GM19395 (cell line): ENCODE results near the gene PTRHD1.
A peak's percentile ranks its signal among the peaks of the same experiment; 100 is the strongest.

Experiments
- ATAC-seq: cut with Tn5 transposase; IDR thresholded peaks from one replicate; pipeline ENCODE4 v1.9.1; 2021; ENCODE audit warnings: mild to moderate bottlenecking, moderate library complexity; ENCODE audit not compliant: unreplicated experiment

PTRHD1 gene

GRCh38 chr2:24830786-24831185 is 37.6 kb upstream of the PTRHD1 start:
- ATAC-seq = no peak

GRCh38 chr2:24830351-24830750 is 37.2 kb upstream of the PTRHD1 start:
- ATAC-seq = no peak

DNA sequence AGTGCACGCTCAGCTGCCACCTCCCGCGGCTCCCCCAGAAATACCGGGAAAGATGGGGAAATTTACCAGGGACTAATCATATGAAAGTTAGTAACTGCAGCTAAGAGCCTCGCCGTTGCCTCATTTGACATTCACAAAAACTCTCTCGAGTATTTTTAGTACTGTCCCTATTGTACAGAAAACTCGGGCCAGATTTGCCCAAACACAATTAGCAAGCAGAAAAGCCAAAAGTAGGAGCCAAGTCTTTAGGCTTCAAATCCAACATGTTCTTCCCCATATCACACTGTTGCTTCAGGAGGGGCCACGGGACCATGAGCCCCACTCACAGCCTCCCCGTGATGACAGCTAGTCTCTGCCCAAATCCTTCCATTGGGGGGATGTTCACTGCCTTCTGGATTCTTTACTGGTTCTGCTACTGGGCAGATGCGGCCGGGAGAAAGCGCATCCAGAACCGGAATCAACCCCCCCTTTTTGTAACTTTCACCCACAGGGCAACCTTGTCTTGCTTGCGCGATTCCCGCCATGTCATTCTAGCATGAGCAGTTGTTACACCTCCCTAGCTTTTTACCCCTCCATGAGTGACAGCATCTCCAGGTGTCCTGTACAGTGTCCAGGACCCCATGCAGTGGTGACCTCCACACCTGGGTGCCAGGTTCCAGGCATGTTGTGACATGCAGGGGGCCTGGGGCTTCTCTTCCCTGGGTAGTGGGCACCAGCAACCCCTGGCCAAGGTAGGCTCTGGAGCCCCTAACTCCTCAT is 35.2 kb upstream of the PTRHD1 start:
- no peak for ATAC-seq

DNA sequence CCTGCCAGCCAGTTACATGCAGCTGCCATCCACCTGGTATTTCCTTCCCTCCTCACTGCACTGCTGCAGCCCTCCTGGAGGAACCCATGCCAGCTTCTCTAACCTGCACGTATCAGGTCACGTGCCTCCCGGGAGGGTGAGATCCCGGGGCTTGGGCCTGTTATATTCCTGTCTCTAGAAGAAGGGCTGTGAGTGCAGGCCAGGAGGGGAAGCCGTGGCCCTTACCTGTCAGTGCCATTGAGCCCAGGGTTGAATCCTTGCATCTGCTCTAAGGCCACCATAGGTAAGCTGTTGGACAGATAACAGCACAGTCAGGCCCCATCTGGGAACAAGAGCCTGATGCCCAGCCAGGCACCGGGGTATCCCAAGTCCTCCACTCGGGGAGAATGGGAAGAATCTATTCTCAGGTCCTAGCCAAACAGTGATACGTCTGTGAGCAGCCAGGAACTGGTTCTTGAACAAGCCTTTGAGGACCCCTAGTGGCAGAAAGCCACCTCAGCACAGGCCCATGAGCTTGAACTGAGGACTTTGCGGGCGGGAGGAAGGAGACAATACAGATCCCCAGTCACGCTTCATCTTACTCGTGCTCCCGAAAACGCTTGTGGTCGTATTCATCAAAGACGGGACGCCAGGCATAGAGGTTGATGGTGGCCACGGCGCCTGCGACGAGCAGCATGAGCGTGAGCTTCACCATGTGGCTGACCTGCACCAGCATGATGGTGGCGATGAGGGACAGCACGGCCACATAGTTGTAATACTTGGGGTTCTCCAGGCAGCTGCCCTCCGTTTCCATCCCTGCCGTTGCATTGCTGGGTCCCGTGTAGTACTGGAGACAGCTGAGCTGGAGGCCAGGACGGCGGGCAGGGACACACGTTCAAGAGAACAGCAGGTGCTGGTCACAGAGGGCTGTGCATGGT is 34.4 kb upstream of the PTRHD1 start:
- ATAC-seq = peak; percentile 80

DNA sequence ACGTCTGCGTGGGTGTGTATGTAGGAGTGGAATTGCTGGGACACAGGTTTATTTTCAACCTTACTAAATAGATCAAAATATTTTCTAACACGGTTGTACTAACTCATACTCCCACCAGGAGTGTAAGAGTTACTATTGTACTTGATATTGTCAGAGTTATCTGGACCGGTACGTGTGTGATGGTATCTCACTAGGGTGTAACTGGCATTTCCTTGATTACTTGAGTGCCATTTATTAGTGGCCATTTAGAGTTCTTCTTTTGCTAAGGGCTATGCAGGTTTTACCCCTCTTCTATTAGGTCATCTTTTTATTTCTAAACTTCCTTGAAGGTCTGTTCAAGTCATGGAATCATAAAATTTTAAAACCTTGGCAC is 33.6 kb upstream of the PTRHD1 start:
- ATAC-seq = no peak

- ATAC-seq = no peak
Measured at GRCh38 chr2:24825883-24826772, 32.9 kb upstream of the PTRHD1 start.

GRCh38 chr2:24824966-24825882 is 32.0 kb upstream of the PTRHD1 start:
- no peak for ATAC-seq

DNA sequence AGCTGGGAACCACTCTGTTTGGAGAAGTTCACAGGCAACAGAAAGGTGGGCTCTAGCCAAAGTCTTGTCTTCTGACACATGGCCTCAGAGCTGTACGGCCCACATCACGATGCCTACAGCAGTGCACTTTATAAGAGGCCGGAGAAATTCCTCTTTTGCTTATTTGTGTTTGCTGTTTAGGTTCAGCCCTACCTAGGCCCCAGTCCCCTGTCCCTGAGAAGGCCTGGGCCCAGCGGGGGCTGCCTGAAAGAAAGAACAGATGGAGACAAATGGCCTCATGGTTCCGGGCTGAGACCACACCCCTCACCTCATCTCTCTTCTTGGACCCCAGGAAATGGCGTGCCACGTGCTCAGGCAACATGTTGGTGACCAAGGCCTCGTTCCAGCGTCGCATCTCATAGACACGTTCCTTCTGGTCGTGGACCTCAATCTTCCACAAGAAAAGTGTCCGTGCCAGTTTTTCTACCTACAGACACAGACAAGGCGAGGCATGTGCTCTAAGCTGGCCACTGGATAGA is 30.9 kb upstream of the PTRHD1 start:
- no peak for ATAC-seq

DNA sequence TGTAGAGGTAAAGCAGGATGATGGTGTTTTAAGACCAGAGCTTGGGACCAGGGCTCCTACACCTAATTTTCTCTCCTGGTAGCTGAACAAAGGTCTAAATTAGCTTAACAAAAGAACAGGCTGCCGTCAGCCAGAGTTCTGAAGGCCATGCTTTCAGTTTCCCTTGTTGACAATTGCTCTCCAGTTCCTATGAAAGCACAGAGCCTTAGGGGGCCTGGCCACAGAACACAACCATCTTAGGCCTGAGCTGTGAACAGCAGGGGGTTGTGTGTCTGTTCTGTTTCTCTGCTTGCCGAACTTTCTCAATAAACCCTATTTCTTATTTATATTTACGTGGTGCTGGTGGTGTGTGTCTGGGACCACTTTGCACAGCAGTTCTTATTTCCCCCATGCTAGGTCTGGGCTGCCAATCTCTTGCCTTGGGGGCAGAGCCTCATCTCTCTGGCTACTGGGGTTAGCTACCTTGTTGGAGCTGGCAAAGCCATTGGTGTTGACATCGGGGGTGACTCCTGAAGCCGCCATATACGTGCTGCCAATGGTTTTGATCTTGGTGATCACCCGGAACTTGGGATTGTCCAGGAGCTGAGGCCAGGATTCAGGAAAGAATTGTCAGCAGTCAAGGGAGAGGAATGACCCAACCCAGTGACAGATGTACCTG is 29.0 kb upstream of the PTRHD1 start:
- no peak for ATAC-seq

GRCh38 chr2:24821433-24821891 is 28.3 kb upstream of the PTRHD1 start:
- ATAC-seq = no peak

GRCh38 chr2:24820598-24821432 is 27.6 kb upstream of the PTRHD1 start:
- no peak for ATAC-seq

DNA sequence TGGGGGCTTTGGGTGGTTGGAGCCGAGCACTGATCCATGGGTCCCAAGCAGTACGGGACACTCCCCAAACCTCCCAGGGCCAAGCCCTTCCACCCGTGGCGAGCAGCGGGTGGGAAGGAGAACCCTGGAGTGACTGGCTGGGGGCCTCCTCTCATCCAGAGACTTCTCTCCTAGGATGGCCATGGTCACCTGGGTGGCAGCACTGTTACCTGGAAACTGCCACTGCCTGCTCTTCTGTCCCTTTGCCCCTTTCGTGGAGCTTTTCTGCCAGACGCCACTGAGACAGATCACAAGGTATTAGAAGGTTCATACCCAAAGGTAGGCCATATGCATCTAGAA is 27.0 kb upstream of the PTRHD1 start:
- no peak for ATAC-seq

DNA sequence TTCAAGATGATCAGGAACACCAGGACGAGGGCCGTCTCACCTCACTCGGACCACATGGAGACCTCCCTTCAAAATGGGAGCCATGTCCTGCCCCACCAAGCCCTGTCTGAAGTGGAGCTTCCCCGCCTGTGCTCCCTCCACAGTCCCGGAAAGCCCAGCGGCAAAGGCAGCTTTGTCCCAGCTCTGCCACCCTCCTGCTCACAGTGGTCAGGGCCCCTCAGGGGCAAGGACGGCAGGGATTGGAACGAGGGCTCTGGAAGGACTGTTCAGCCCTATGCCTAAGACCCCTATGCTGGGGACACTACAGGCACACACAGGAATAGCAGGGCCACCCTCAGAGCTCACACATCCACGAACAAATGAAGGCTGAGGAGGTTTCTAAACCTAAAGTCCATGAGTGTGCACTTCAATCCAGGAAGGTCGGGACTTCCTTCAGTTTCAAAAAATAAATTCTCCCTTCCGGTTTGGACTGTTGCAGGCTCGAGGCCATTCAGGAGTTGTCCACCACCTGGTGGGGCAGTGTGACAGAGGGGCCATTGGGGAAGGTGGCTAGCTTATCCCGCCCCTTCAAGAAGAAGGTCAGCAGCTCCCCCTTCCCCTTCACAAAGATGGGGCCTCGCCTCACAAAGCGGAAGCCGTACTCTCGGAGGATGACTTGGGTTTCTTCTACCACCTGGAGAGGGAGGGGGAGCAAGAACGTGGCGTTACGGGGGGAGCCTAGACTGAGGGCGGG is 26.4 kb upstream of the PTRHD1 start:
- ATAC-seq = no peak

GRCh38 chr2:24818721-24819167 is 25.6 kb upstream of the PTRHD1 start:
- no peak for ATAC-seq

- ATAC-seq = no peak
Measured at GRCh38 chr2:24816884-24817283, 23.7 kb upstream of the PTRHD1 start.

DNA sequence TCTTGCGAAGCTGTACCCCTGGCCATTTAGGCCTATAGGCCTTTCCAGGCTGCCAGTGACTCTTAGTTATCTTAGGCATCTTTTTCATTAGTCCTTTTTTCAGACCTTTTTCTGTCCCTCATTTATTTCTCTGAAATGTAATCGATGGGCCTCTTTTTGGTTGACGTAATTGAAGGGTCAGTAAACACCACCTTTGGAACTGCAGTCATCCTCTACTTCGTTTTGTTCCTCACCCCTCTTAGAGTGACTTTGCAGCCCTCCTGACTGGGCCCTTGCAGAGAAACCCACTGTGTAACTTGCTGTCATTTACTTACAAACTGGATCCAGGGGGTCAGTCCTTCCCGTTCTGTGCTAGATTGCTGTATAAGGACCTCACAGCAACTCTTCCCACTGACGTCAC is 23.2 kb upstream of the PTRHD1 start:
- no peak for ATAC-seq

- no peak for ATAC-seq
Measured at GRCh38 chr2:24815171-24815570, 22.0 kb upstream of the PTRHD1 start.

DNA sequence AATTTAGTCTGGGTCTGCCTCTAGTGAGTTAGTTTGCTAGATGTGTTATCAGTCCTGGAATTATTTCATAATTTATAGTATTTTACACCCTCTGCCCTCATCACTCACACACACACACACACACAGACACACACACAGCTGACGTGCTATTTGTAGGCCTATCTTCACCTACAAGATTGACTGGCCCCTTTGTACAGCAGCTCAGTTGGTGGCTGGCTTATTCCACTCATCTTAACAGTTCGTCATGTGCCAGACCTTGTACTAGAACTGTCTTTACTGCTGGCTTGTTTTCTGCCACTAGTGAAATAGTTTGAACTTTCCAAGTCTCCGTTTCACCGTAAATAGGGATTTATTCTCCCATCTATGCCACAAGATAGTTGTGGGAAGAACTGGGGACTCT is 21.3 kb upstream of the PTRHD1 start:
- no peak for ATAC-seq
